CD1c-positive myeloid dendritic cell (primary cell): ENCODE data around the gene PTPN20.
A peak's percentile ranks its signal among the peaks of the same experiment; 100 is the strongest.

Experiments
- DNase-seq: peaks from one replicate; pipeline ENCODE4 v3.0.0-alpha.2; 2016; ENCODE audit errors: extremely low spot score

PTPN20 gene

DNA sequence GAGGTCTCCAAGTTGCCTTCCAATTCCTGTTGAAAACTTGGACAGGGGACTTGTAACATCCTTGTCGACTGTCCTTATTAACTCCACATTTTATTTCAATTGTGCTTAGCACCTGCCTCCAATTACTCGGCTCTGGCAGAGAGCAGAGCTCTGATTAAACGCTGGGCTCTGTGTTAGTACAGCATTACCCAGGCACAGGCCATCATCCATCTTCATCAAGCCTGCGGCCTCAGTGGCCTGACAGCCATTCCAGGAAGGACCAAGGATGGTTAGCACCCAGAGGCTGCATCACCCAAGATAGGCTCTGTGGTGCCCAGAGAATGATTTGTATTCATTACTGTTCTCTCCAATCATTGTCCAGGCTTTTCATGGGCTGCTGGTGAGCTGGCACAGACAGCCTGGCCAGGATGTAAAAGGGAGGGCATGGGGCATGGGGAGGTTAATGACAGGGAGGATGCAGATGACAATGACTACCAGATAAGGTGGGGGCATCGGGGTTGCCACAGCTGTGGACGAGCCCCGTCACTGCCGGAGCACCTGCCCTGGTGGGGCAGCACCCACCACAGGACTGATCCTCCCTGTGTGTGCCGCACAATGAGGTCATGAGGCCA, 123.3 kb downstream of the PTPN20 start:
- DNase-seq = no peak

DNA sequence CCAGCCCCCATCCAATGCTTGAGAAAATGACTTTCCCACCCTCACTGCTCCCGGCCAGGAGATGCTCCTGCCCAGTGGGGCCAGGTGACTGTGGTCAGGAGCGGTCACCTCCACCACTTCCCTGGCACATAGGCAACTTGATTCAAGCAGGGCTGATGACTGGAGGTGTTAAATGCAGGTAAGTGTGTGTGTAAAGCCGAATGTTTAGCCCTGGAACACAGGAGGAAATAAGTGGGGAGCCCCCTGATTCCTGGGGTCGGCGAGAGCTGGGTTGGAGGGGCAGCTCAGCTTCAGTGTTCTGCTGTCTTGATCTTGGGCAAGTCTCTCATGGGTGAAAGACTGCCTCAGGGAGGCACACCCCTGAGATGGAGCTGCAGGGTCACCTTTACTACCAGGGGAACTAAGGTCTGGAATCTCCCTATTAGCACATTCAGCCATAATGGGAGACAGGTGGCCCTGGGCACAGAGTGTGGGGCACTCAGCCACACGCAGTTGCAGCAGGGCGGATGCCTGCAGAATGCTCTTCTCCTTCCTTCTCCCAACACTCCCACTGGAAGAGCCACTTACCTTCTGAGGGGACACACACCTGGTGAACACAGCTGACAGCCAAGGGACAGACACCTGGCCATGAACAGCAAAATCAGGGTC, 124.1 kb downstream of the PTPN20 start:
- DNase-seq = no peak

DNA sequence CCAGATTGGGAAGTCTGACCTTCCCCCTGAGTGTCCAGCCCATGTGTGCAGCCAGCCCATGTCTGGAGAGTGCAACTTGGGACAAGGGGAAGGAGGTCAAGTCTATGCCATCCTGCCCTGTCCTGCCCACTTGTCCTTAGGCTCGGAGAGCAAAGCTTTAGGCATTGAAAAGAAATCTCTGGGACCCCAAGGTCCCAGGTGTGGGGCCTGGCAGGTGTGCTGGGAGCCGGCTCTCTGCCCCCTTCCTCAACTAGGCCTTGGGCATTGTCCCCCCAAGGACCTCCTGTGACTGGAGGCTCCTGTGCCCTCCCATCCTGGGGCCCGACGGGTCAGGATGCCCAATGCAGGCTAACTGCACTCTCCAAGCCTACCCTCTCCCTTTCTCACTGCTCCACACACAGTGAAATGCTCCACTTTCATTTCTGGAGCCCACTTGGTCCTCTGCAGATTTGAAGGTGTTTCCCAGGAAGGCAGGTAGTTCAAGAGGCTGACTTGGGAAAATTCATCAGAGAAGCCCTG, 124.7 kb downstream of the PTPN20 start:
- no peak for DNase-seq

DNA sequence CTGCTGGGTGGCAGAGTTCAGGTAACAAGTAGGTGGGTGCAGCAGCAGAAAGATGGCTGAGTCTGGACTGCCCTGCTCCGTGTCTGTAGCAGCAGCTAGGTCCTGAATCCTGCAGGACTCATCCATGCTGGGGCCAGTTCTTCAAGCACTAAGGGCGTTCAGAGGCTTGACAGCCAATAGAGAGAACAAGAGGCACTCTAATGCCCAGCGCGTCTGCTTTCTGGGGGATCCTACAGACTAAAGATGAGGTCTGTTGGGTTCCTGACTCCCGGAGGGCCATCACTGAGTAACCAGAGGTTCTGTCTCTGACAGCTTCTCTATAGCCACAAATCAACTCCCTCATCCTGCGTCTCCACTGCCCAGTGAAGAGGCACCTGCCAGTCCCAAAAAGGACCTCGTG, 125.5 kb downstream of the PTPN20 start:
- DNase-seq = no peak

DNA sequence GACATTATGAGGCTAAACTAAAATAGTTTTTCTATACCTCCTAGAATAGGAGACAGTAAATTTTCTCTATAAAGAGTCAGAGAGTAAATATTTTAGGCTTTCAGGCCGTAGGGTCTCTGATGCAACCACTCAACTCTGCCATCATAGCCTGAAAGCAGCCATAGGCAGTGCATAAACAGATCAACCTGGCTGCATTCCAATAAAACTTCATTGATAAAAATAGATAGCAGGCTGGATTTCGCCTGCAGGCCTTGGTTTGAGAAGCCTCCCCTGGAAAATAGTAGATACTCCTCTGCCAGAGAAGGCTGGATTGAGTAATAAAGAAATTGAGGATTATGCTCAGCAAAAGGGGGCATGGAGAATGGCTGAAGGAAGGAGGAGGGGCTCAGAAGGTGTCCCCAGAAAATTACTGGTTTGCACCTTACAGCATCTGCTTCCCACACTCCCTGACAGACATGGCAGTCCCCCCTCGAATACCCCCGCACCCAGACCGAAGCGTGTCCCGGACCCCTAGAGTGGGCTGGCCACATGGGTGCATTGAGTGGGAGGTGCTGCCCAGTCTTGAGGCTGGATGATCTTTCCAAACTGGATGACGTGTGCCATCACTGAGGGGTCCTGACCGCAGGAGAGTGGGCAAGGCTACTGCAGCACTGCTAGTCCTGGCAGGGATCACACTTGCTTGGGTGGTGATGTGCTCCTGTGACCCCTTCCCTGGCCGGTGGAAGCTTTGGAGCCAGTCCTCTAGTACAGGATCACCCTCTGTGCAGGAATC, 126.6 kb downstream of the PTPN20 start:
- no peak for DNase-seq

DNA sequence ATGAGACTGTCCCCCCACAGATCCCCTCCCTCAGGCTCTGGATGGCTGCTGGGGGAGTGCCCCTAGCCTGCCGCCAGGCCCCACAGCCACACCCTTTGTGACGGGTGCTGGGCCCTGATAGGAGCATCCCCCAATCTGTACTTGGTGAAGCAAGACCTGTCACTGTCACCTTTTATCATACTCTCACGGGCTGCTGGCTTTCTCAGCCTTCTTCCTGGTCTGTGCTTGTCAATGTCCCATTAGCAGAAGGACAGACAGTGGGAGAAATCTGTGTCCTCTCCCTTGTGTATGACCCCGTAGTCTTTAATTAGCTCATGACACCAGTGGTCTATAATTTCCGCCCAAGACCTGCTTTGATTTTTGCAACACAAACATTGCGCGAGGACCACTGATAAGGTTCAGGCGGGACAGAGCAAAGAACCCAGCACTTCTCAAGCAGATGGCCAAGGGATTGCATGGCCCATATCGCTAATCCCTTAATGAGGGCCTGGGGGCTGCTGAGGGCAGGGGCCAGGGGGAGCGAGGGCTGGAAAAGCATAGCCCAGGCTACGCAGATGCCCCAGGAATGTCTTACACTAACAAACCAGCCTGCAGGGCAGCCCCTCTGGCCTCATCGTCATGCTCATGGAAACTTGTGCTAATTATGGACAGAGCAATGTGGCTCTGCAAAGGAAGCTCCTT, 127.8 kb downstream of the PTPN20 start:
- DNase-seq = no peak

DNA sequence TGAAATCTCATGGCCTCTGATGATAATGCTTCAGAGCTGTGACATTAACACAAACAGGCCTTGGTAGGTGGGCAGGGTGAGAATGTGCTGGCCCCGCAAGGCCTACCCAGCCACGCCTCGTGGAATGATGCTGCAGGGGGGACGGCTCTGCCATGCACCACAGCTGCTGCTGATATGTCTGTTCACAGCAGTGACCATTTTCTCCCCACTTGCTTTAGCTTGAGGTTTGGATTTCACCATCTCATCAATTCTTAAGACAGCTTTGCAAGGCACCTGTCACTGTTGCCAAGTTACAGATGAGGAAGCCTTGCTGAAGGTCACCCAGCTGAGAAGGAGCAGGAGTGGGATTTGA, 128.3 kb downstream of the PTPN20 start:
- no peak for DNase-seq

DNA sequence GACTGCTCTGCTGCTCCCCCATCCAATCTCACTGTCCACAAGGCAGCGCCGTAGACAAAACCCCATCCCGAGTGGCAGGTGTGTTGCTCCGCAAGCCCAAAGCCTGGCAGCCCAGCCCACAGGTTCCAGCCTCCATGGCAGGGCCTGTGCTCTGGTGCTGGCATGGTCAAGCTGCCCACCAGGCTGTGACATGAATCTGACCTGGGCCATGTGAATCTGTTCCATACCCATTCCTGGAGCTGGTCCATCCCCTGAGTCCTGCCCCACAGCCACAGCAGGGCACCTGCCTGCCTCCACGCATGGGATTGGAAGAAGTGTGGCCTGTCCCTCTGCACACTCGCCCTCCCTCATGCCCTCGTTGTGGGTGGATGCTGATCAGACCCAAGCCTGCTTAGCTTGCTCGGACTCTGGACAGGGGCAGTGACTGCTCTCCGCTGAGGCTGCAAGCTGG, 128.8 kb downstream of the PTPN20 start:
- DNase-seq = no peak

DNA sequence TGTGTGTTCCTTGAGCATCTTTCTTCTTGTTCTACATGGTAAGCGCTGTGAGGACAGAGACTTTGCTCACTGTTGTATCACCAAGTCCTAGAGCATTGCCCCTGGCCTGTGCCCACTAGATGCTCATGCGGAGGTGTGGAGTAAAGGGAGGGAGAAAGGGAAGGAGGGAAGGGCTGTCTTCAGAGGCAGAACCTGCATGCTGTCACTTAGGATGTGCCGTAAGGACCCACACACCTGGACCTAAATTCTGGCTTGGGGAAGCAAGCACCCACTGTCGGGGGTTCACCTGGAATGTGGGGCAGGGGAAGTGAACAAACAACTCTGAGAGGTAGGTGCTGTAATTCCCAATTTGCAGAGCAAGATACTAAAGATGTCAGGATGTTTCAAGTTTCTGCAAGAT, 129.5 kb downstream of the PTPN20 start:
- no peak for DNase-seq

DNA sequence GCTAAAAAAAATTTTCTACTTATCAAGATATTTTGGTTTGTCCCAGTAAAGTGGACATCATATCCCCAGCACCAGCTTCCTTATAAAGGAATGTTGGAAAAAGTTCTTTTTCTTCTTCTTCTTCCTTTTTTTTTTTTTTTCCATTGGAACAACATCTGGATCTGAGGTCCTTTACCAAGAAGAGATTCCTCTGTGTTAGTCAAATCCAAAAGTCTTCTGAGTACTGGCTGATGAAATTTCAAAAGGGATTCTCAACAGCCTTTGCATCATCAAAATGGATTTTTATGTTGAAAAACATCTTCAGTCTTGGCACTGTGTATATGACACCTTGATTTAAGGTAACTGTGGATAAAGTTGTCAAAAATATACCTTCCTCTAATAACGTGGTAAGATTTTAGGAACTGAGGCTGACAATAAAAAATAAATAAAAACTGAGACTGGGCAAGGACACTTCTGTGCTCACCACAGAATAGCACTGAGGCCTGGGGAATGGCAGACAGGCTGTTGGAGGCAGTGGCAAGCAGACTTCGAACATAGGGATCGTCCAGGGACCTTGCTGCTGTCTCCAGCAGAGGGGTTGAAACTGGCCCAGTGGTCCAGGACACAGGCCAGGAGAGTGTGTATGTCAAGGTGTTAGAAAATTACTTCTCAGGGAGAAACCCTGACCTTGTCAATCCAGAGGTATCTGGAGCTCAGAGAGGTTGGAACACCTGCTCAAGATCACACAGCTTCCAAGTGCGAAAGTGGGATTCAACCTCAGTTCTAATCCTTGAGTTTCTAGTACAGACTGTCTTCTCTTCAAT, 130.4 kb downstream of the PTPN20 start:
- no peak for DNase-seq

DNA sequence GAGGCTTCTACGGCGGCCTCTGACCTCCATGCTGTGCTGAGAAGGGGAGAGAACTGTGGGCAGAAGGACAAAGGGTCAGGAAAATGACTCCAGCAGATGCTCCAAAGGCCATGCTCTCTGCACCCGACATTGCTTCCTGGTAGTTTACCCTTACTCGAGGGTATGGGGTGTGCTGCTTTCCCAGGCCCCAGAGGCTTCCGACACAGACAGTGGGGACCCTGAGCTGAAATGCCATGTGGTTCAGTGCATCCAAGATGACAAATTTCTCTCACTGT, 130.9 kb downstream of the PTPN20 start:
- DNase-seq = no peak

DNA sequence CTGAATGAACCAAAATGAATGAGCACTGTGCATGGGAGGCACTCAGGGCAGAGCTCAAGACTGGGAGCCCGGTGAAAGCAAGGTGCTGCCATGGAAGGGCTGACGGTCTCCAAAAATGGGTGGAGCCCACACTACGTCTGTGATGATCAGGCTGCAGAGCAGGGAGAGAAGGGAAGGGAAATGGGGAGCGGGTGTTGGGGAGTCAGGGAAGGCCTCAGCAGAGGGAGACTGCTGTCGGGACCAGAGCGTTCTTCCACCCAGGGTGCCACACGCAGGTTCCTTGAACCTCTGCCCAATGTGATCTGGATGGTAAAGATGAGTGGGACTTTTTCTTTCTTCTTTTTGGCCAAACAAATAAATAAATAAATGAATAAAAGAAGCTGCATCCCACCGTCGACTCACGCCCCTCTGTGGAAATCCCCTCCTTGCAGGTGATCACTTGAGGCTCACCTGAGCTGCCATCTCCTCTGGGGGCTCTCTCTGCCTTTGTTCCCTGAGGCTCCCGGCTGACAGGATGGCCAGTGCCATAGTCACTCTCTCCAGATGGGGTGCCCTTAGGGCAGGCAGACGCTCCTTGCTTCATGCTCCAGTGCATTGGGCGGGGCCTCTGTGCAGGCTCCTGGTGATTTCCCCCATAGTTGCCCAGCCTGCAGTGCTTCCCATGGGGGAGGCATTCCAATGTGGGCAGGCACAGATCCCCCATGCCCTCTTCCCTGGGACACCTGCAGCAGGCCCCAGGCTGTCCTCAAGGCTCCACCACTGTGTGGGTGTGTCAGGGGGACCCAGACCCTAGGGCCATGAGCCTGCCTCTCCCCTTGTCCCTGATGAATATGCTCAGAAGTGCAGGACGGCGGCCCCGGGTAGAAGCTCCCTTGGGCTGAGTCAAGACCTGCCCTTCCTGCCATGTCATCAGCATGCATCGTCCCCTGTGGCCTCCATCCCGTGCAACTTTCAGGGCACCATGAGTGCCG, 131.8 kb downstream of the PTPN20 start:
- DNase-seq = no peak

DNA sequence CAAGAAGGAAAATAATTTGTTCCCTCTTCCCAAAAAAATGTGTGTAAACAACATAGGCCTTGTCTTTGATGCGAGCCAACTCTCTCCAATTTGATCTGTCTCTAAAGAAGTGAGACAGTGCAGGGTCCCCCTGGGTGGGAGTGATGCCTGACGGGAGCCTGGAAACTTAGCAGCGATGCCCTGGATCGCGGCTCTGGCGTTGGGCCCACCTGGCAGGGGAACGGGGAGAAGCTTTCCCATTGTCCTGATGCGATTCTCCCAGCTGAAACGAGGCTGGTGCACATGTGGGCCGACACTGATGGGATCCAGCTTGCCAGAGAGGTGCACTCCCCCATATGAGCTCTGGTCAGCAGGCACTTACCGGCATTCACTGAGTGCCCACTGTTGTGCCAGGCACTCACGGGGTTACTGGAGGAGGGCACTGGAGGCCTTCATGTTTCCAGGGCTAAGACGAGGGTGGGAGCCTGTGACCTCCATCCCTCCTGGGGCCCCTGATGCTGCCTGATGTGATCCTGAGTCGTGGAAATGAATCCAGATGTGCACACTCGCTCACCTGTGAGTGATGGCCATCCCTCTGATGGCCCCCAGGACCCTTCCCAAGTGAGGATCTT, 132.8 kb downstream of the PTPN20 start:
- DNase-seq = no peak

DNA sequence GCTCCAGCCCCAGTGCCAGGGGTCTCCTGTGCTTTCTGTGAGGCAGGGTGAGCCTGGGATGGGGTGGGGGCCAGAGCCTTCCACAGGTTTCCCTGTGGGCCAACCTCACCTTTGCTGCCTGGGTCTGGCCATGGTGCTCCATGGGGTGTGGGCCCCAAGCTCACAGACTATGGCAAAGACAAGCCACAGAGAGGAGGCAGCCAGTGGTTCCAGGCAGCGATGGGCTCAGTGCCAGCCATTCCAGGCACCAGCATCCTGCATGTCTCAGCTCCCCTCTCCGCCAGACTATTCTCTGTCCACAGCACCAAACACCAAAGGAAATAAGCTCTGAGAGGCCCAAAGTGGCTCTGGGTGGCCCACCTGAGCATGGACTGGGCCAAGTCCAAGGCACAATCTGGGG, 133.5 kb downstream of the PTPN20 start:
- no peak for DNase-seq

DNA sequence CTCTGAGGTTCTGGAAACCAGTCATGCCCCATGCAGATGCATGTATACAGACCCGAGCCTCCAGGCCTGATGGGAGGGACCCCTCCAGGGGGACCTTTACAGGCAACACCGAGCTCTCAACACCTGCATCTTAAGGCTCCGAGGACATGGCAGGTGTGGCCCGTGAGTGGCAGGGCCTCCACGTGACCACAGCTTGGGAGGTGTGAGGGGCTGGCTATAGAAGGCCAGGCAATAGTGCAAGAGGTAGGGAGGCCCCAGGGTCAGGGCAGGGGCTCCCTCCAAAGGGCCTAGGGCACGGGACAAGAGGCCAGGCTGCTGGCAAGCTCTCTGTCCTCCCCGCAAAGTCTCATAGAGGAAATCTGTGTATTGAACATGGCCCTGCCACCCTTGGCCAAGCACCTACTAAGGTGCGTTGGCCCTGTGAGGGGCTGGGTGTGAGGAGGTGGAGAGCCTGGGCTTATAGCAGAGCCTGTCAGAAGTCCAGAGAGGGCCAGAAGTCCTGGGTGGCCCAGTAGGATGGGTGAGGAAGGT, 134.2 kb downstream of the PTPN20 start:
- no peak for DNase-seq

DNA sequence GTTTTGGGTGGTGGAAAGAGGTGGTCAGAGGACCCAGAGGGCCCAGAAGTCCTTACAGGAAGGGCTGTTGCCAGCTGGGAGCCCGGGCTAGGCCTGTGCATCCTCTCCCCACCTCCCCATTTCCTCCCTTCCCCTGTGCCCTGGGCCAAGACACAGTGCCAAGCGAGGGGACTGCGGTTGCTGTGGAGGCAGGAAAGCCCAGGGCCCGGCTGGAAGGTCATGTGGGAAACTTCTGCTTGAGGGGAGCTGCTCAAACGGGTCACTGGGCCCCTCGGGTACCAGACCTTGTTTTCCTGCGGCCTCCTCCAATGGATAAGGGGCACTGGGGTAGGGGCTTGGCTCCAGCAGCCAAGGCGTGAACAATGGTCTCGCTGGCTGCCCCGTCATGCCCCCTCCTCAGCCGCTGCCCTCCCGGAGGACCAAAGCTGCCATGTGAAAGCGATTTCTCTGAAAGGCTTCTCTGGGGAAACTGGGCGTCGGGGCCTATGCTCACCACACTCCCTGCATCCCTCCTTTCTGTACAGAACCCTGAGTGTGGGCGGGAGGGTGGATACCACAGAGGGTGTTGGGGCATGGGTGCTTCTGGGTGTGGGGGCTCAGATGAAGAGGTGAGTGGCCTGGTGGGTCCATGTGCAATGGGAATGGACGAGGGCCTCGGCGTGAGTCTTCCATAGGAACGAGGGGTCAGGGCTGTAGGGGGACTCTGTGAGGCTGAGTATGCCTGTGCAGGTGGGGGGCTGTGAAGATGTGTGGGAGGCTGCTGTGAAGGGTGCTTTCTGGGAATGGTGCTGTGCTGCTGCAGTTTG, 135.3 kb downstream of the PTPN20 start:
- DNase-seq = no peak

DNA sequence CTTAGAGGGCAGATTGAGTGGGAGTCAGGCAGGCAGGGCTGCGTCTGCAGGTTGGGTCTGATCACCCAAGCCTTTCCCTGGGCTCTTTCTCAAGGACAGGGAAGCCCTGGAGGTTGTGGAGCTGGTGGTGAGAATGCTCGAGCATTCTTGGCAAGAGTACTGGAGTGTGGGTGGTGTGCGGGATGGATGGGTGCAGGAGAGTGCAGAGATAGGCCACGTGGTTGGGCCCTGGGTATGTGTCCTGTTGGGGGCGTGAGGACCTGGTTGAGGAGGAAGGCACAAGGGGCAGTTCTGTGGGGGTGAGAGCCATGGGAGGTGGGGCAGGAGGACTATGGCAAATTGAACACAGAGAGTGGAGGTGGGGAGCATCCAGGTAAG, 135.9 kb downstream of the PTPN20 start:
- no peak for DNase-seq

DNA sequence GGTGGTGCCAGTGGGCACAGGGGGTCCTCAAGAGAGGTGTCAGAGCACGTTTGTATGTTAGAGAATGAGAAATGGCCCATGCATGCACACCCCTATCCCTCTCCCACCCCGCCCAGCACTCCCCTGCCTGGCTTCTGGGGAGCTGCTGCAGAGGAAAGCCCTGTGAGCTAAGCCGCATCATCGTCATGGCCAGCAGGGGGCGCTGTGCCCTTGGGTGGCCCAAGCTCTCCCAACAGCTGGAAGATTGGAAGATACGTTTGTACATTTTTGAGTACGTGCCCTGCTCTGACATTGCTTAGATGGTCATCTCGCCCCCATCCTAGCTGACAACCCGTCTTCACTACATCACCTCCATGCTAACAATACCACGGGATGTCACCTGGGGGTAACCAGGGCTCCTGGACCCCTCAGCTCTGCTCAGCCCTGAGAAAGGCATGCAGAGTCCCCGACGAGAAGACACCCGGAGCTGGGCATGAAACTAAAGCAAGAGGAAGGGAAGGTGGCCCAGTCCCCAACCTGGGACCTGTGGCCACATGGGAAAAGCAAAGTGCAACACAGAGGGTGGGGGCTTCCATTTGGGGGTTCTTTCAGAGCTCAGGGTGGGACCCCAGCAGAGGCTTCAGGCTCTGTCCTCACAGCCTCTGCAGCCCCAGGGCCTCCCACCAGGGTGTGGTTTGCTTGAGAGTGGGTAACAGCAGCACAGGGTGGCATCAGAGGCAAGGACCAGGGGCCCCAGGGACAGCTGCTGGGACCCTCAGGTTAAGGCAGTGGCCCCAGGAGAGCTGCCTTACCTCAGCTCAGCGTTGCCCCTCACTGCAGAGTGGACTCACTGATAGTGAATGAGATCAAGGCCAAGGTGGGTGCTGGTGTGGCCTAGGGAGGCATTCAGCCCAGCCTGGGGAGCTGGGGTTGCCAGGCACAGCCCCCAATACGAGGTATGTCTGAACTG, 136.6 kb downstream of the PTPN20 start:
- peak; percentile 78 for DNase-seq
